WTC11 (cell line): ENCODE results near the gene PCDHA5.

ENCODE experiments used
- CDX4 ChIP-seq: fragments of 250-450 bp; sonication (Bioruptor Pico); IDR thresholded peaks from 2 replicates; pipeline ENCODE4 v1.9.0; 2021; ENCODE audit warnings: moderate library complexity, mild to moderate bottlenecking, inconsistent platforms, borderline replicate concordance
- ZNF121 ChIP-seq: sonication (generic); formaldehyde crosslinking; IDR thresholded peaks from 2 replicates; pipeline ENCODE4 v1.8.0; 2023; ENCODE audit warnings: missing genetic modification reagents

DNA sequence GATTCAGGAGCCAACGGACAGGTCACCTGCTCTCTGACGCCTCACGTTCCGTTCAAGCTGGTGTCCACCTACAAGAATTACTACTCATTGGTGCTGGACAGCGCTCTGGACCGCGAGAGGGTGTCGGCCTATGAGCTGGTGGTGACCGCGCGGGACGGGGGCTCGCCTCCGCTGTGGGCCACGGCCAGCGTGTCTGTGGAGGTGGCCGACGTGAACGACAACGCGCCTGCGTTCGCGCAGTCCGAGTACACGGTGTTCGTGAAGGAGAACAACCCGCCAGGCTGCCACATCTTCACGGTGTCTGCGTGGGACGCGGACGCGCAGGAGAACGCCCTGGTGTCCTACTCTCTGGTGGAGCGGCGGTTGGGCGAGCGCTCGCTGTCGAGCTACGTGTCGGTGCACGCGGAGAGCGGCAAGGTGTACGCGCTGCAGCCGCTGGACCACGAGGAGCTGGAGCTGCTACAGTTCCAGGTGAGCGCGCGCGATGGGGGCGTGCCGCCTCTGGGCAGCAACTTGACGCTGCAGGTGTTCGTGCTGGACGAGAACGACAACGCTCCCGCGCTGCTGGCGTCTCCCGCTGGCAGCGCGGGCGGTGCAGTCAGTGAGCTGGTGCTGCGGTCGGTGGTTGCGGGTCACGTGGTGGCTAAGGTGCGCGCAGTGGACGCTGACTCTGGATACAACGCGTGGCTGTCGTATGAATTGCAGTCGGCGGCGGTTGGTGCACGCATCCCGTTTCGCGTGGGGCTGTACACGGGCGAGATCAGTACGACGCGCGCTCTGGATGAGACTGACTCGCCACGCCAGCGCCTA is 36.0 kb downstream of the PCDHA5 start:
- TF ChIP-seq ZNF121 (CRISPR knock-in tag) (no peak), CDX4 (CRISPR knock-in tag) (no peak)
